Stimulated activated CD4-positive, alpha-beta T cell treated with anti-CD3 and anti-CD28 coated beads, Interleukin-12 subunit alpha, Interleukin-12 subunit beta, amount 100 ng/mL, for 4 hours (primary cell): ENCODE measurements around the gene GRAP2.
"Not testable (repeated sequence)": the region's sequence is repeated elsewhere in the genome, so short reads cannot be mapped to it uniquely, and the experiment has no call there.

Experiments
- DNase-seq: peaks from one replicate; pipeline ENCODE4 v3.0.0-alpha.2; 2020

The GRAP2 gene

GRCh38 chr22:39900306-39901227 is at the start of gene GRAP2:
Gene GRAP2 (plus strand): TSS chr22:39901084. CDS start chr22:39947107, 46,023 bp downstream.
- no peak for DNase-seq

GRCh38 chr22:39851606-39852315 is 49.1 kb upstream of the GRAP2 start:
- DNase-seq = no peak

DNA sequence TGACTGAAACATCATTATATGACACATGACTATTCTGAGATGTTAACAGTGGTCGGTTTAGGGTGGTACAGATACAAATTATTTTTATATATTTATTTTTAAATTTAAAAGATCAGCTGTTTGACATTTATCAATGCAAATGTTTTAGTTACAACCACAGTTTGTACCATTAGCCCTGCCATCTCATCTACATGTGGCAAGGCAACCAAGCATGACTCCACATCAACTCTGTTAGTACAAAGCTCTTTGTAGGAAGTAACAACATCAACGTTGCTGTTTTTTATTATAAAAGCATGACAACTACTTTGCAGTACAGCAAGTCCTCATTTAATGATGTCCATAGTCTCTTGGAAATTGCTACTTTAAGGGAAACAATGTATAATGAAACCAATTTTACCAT is 48.1 kb upstream of the GRAP2 start:
- DNase-seq = no peak

GRCh38 chr22:39856588-39856987 is 44.3 kb upstream of the GRAP2 start:
- DNase-seq = no peak

GRCh38 chr22:39859903-39860588 is 40.8 kb upstream of the GRAP2 start:
- no peak for DNase-seq

GRCh38 chr22:39868741-39869140 is 32.1 kb upstream of the GRAP2 start:
- no peak for DNase-seq

DNA sequence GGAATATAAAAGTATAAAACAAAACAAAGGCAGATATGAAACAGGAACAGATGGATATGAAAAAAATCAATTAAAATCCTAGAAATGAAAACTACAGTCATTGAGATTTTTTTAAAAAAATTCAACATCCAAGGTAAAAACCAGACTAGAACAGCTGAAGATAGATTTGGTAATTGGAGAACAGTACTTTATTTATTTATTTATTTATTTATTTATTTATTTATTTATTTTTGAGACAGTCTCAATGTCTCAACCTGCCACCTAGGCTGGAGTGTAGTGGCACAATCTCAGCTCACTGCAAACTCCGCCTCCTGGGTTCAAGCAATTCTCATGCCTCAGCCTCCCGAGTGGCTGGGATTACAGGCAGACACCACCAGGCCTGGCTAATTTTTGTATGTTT is 31.1 kb upstream of the GRAP2 start:
- not testable (repeated sequence) for DNase-seq

DNA sequence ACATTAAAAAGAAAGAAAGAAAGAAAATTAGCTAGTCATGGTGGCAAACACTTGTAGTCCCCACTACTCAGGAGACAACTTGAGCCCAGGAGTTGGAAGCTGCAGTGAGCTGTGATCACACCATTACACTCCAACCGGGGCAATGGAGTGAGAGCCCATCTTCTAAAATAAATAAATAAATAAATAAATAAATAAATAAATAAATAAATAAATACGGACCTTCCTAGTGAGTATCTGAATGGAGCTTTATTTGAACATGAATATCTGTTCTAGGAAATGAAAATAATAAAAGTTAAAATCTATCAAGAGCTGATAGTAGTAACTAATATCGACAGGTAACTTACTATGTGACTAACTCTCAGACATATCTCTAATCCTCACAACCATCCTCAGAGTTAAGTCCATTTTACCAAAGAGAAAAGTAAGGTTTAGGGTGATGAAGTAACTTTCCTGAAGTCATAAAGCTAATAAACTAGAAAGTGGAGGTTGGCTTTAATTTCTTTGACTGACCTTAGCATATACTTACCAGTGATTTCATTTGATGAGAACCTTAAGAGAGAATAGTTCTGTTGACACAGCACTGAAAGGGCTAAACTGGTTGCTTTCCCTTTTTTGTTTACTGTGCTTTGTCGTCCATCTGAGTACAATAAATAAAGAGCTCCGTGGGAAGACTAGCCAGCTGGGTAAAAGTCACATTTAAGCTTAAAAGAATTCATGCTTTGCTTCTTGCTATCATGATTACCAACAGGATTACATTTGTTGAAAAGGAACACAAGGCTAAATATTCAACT is 29.7 kb upstream of the GRAP2 start:
- no peak for DNase-seq

DNA sequence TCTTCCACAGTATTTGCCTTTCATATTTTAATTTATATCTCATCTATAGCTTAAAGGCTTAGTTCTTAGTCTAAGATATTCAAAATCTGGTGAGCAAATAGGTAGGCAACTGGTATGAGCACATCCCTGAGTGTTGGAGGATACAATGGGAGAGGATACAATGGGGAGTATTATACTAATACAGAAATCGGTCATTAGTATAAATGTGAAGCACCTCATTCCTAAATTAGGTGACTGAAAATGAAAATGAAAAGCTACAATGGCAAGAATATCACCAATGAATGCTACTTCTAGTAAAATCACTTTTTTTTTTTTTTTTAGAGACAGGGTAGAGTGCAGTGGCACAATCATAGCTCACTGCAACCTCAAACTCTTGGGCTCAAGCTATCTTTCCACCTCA is 28.3 kb upstream of the GRAP2 start:
- no peak for DNase-seq

DNA sequence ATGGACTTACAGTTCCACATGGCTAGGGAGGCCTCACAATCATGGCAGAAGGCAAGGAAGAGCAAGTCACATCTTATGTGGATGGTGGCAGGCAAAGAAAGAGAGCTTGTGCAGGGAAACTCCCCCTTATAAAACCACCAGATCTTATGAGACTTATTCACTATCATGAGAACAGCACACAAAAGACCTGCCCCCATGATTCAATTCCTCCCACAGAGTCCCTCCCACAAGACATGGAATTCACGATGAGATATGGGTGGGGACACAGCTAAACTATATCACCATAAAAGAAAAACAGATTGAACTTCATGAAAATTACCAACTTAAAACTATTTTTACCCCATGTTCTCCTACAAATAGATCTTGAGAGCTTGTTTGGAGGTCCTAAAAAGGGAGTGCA is 26.9 kb upstream of the GRAP2 start:
- no peak for DNase-seq

GRCh38 chr22:39875176-39875885 is 25.6 kb upstream of the GRAP2 start:
- DNase-seq = not testable (repeated sequence)

DNA sequence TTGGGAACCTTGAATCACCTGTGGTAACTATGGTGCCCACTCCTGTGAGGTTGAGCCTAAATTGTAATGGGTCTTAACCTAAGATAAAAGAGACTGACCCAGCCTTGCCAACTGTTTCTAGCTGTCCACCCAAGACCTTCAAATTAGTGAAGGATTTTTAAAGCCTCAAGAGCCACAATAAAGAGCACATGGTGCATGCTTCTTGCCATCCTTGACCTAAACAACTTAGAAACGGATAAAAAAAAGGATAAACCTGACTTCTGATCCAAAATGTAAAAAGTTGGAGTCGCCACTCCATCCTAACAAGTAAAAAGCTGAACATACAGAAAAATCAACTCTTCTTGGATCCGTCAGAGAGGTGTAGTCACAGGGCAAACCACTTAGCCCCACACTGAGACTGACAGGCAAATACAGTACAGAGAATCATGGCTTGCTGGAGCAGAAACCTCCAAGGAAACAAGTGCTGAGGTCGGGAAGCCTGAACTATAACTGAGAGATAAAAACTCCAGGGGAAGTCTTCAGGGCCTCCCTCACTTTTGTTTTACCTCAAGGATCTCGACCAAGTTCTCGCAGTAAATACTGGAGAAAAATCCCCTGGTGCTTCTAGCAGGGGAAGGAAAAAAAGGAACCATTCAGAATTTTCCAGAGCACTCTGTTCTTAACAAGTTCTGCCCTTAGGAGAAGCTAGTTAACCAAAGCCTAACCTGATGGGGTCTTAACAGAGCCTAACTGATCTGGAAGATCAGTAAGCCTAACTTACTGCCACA is 23.6 kb upstream of the GRAP2 start:
- DNase-seq = no peak

DNA sequence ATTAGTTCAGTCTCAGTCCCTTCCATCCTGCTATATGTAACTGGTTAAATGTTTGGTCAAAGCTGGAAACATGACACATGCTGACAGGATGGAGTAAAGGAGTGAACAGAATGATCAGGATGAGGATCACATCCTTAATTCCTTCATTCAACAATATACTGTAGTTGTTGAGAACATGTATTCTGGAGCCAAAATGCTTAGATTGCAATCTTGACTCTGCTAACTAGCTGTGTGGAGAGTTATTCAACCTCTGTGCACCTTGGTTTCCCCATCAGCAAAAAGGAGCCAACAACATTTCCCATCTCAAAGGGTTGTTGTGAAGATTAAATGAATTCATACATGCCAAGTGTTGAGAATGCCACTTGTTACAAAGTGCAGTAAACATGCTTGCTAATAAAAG is 20.2 kb upstream of the GRAP2 start:
- no peak for DNase-seq

DNA sequence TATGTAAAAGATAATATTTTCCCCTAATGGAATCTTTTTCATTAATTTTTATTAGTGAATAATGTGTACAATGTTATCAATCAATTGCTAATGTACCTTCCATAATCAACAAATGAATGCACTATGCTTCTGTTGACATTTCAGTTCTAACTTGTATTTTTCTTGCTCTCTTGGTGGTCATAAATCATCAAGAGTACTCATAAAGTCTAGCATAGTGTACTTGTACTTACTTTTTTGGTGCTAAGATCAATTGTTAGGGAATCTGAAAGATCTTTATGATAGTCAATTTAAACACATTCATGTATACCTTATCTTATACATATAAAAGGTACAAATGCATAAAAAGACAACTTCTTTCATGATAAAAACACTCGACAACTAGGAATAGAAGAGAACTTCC is 17.8 kb upstream of the GRAP2 start:
- DNase-seq = no peak

- DNase-seq = not testable (repeated sequence)
These were observed 11.0 kb upstream of the GRAP2 start for GRCh38 chr22:39889924-39890323.

DNA sequence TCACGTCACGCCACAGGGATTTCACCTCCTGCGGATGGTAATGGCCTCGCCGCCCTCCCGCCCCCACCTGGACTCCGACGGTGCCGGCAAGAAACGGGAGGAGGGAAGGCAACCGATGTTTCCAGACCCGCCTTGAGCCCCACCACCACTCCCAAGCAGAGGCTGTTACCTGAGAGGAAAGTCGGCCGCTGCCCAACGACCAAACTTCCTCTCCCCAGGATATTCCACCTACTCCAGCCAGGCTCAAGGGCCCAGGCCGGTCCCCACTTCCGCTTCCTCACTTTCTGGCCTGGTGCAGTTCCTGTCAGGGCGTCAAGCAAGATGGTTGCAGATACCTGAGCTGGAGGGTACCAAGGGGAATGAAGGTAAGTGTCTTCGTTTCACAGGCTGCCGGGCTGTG is 7.4 kb upstream of the GRAP2 start, which contains the start of gene ENTHD1:
Gene ENTHD1, minus strand, starts transcription at position 235 of the 400 bp plus-strand sequence. CDS start 6,012 bp downstream, outside the sequence.
- no peak for DNase-seq

GRCh38 chr22:39894554-39895092 is 6.3 kb upstream of the GRAP2 start:
- DNase-seq = no peak

GRCh38 chr22:39895682-39896081 is 5.2 kb upstream of the GRAP2 start:
- no peak for DNase-seq

DNA sequence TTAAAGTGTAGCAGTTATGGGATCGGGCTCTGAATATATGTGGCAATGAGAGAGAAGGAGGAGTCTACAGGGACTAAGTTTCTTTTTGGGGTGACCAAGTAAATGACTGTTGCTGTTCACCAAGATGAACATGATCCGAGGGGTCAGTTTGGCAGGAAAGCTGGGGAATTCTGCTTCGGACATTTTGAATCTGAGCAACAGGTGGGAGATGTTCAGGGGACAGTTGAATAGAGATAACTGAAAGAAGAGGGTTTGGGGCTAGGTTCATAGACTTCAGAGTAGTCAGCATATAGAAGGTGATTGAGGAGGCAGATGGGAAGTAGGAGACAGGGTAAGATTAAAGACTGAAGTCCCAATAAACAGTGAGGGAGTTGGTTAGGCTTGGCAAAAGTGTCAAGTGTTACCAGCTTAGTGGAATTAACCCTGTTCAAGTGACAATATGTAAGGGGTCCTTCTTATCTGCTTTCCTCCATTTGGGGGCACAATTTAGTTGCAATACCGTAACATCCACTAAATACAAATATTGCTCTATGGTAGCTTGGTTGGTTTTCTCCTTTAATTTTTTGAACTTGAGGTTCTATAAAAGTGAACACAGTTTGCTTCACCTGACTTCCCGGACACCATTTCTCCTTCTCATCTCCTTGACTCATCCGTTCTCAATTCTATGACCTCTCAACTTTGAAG is 4.4 kb upstream of the GRAP2 start:
- DNase-seq = no peak

DNA sequence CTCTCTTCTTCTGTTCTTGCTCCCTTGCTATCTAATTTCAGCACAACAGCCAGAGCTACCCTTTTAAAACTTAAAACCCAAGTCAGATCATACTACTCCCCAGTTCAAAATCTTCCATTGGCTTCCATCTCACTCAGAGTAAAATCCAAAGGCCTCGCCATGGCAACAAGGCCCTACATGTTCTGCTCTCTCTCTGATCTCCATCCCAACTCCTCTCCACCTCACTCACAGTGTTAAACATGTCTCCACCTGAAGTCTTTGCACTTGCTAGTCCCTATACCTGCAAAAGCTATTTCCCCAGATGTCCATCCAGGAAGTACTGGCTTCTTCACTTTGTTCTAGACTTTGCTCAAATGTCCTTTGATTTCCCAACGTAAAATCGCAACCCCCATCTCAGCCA is 3.0 kb upstream of the GRAP2 start:
- no peak for DNase-seq
